H1 (cell line): Measurements from ENCODE around the gene CHD9. TPM values are rescaled to one million over a fixed set of nuclear protein-coding genes. Genes with fewer than 3 reads are reported as not detected.

Experiments used
- CHD1 ChIP-seq: IDR thresholded peaks from 2 replicates; pipeline ENCODE4 v1.6.1; 2012; ENCODE audit warnings: low read depth, low read length, improper control_type of control experiment
- SIN3A ChIP-seq, 2 experiments: IDR thresholded peaks in 1 of 2; conservative IDR thresholded peaks in 1 of 2; 2 replicates each; pipeline ENCODE4 v1.6.1; 2011 to 2012; ENCODE audit warnings: low read length in 2 of 2, improper control_type of control experiment in 1 of 2, low read depth in 1 of 2, mild to moderate bottlenecking in 1 of 2
- TAF1 ChIP-seq: IDR thresholded peaks from 2 replicates; pipeline ENCODE4 v1.6.1; 2011; ENCODE audit warnings: mild to moderate bottlenecking, low read depth, low read length
- TBP ChIP-seq: IDR thresholded peaks from 2 replicates; pipeline ENCODE4 v1.6.1; 2011; ENCODE audit warnings: low read depth, low read length, improper control_type of control experiment
- USF2 ChIP-seq: IDR thresholded peaks from 2 replicates; pipeline ENCODE4 v1.6.1; 2011; ENCODE audit warnings: low read length, improper control_type of control experiment
- polyA plus RNA-seq, 7 experiments: library from polyadenylated mRNA; depleted of rRNA in 3 of 7; stranded (reverse) in 5 of 7; unstranded in 2 of 7; fragments of >200 nt in 5 of 7; fragments of 200-250 nt in 2 of 7; gene quantifications; 1 replicate in 5 of 7; 2 replicates in 1 of 7; 4 replicates in 1 of 7; pipeline versions ENCODE4 v1.2.1 to v1.2.3, GENCODE V29; 2011 to 2013; ENCODE audit warnings: missing spikeins in 2 of 7, mixed read lengths in 2 of 7
- total RNA-seq: library from RNA; stranded (reverse); fragmentation: NEBNext Ultra II Directional; extraction: Animal tissue kit (Norgen Biotek cat#: 25700); gene quantifications from 2 replicates; pipeline ENCODE4 v1.2.1, GENCODE V29; 2021

Gene CHD9
- total and polyA plus RNA-seq, 2 of the 8 experiments (the other 6 are each of a cell fraction or from before 2014, with no cell fraction given), result 9.9 to 32.4 TPM

- TF ChIP-seq TAF1 (0 out of 2 replicates have a peak, but pooled peaks have one; percentile 23), SIN3A (conservative IDR thresholded peaks at IDR 0.05 in 1 of 2, IDR thresholded peaks at IDR 0.05 in 1 of 2; ENCODE audit: low read depth in 1 of 2, low read length in 2 of 2) (peak; percentile 64 to 77; a peak in 1 of 4 replicates), CHD1 (no peak), TBP (0 out of 2 replicates have a peak, but pooled peaks have one; percentile 25), USF2 (peak; percentile 78)
Measured at GRCh38 chr16:53091466-53092211, 36.8 kb downstream of the CHD9 start (continued).
